Measurements from ENCODE around the gene CDC16. TPM values are rescaled to one million over a fixed set of nuclear protein-coding genes. Genes with fewer than 3 reads are reported as not detected.
A peak's percentile ranks its signal among the peaks of the same experiment; 100 is the strongest.
"Not testable (repeated sequence)": the region's sequence is repeated elsewhere in the genome, so short reads cannot be mapped to it uniquely, and the experiment has no call there.

CDC16 gene
- total and polyA plus RNA-seq, 3 experiments from 2014 or later, result 22.1 to 79.5 (median 74.7) TPM

- peaks cover 14% of the 10 kb centered on the region for H3K4me1 ChIP-seq (ENCODE audit: insufficient read depth, low read length)
- Mint-ChIP-seq H3K27me3 (no peaks in the 10 kb centered on the region), H3K4me3 (peak overlapping the region in 4 of 7 donors; percentile 2 to 73 (median 18)), H3K36me3 (peaks cover 7 to 57% (median 15%) of the 10 kb centered on the region in 3 donors), H3K4me1 (peaks cover 25 to 46% (median 42%) of the 10 kb centered on the region in 3 donors), H3K9me3 (no peaks in the 10 kb centered on the region), H3K27ac (peak overlapping the region in 4 of 8 donors; percentile 0 to 58 (median 24))
- no peak overlapping the region for H3K4me3 ChIP-seq (ENCODE audit: low read length)
- H3K9me3 ChIP-seq (ENCODE audit: low read length), result no peaks in the 10 kb centered on the region
- ChIA-PET POLR2A (no interaction called here), CTCF (interaction anchor here (1.1 to 2.3 kb wide), 2 partner anchors 11 to 107 kb away, joined by 3 to 10 read pairs; no protein-coding TSS in a partner anchor)
- H3K27ac ChIP-seq (ENCODE audit: low read depth, low read length), result peak overlapping the region; percentile 17
- H3K27me3 ChIP-seq (ENCODE audit: insufficient read depth, low read length, poor library complexity, severe bottlenecking), result no peaks in the 10 kb centered on the region
- DNase-seq, result no peak
- H3K36me3 ChIP-seq (ENCODE audit: insufficient read depth, low read length), result peaks cover 42% of the 10 kb centered on the region
These were observed 2.9 kb downstream of the CDC16 start for GRCh38 chr13:114237415-114238112.

- Histone ChIP-seq H3K4me1 (ENCODE audit: insufficient read depth, low read length) (peaks cover under 1% of the 10 kb centered on the region), H3K27me3 (ENCODE audit: insufficient read depth, low read length, poor library complexity, severe bottlenecking) (no peaks in the 10 kb centered on the region), H3K9me3 (ENCODE audit: low read length) (no peaks in the 10 kb centered on the region), H3K4me3 (ENCODE audit: low read length) (no peak overlapping the region), H3K36me3 (ENCODE audit: insufficient read depth, low read length) (peaks cover 81% of the 10 kb centered on the region), H3K27ac (ENCODE audit: low read depth, low read length) (no peak overlapping the region)
- no peak overlapping the region for H3K4me3 Mint-ChIP-seq
- ChIA-PET POLR2A (no interaction called here), CTCF (no interaction called here)
- H3K4me1 Mint-ChIP-seq, result peaks cover 23 to 40% (median 32%) of the 10 kb centered on the region in 3 donors
- H3K36me3 Mint-ChIP-seq, result peaks cover 15 to 87% (median 29%) of the 10 kb centered on the region in 3 donors
- H3K27ac Mint-ChIP-seq, result no peak overlapping the region
- no peaks in the 10 kb centered on the region for H3K27me3 Mint-ChIP-seq
- H3K9me3 Mint-ChIP-seq, result no peaks in the 10 kb centered on the region
- DNase-seq, result no peak
These were observed 7.2 kb downstream of the CDC16 start for GRCh38 chr13:114241918-114242317.

- H3K27me3 ChIP-seq (ENCODE audit: insufficient read depth, low read length, poor library complexity, severe bottlenecking), result no peaks in the 10 kb centered on the region
- H3K36me3 Mint-ChIP-seq, result peaks cover 14 to 90% (median 31%) of the 10 kb centered on the region in 3 donors
- no peaks in the 10 kb centered on the region for H3K4me1 ChIP-seq (ENCODE audit: insufficient read depth, low read length)
- no peaks in the 10 kb centered on the region for H3K27me3 Mint-ChIP-seq
- DNase-seq, result no peak
- H3K36me3 ChIP-seq (ENCODE audit: insufficient read depth, low read length), result peaks cover 69% of the 10 kb centered on the region
- ChIA-PET CTCF (no interaction called here), POLR2A (interaction anchor here (0.6 kb wide), 1 partner anchor 70 kb away, joined by 3 read pairs; no protein-coding TSS in a partner anchor)
- H3K27ac ChIP-seq (ENCODE audit: low read depth, low read length), result no peak overlapping the region
- H3K4me3 Mint-ChIP-seq, result no peak overlapping the region
- H3K27ac Mint-ChIP-seq, result peak overlapping the region in 1 of 8 donors; percentile 36
- H3K9me3 Mint-ChIP-seq, result no peaks in the 10 kb centered on the region
- H3K9me3 ChIP-seq (ENCODE audit: low read length), result no peaks in the 10 kb centered on the region
- no peak overlapping the region for H3K4me3 ChIP-seq (ENCODE audit: low read length)
- peaks cover 17 to 29% (median 24%) of the 10 kb centered on the region in 3 donors for H3K4me1 Mint-ChIP-seq
These were observed 9.3 kb downstream of the CDC16 start for GRCh38 chr13:114243971-114244370.

GRCh38 chr13:114244637-114245036 is 9.9 kb downstream of the CDC16 start:
- no peak overlapping the region for H3K27ac ChIP-seq (ENCODE audit: low read depth, low read length)
- no peak overlapping the region for H3K4me3 ChIP-seq (ENCODE audit: low read length)
- H3K4me1 ChIP-seq (ENCODE audit: insufficient read depth, low read length), result no peaks in the 10 kb centered on the region
- no peaks in the 10 kb centered on the region for H3K27me3 Mint-ChIP-seq
- peaks cover 14 to 88% (median 26%) of the 10 kb centered on the region in 3 donors for H3K36me3 Mint-ChIP-seq
- H3K27ac Mint-ChIP-seq, result peak overlapping the region in 1 of 8 donors; percentile 38
- H3K9me3 ChIP-seq (ENCODE audit: low read length), result no peaks in the 10 kb centered on the region
- peaks cover 62% of the 10 kb centered on the region for H3K36me3 ChIP-seq (ENCODE audit: insufficient read depth, low read length)
- ChIA-PET CTCF (no interaction called here), POLR2A (interaction anchor here (0.7 kb wide), 1 partner anchor 321 kb away, joined by 3 read pairs; no protein-coding TSS in a partner anchor)
- DNase-seq, result no peak
- H3K9me3 Mint-ChIP-seq, result no peaks in the 10 kb centered on the region
- H3K27me3 ChIP-seq (ENCODE audit: insufficient read depth, low read length, poor library complexity, severe bottlenecking), result no peaks in the 10 kb centered on the region
- no peak overlapping the region for H3K4me3 Mint-ChIP-seq
- H3K4me1 Mint-ChIP-seq, result peaks cover 17 to 29% (median 22%) of the 10 kb centered on the region in 3 donors

GRCh38 chr13:114248011-114248410 is 13.3 kb downstream of the CDC16 start:
- no peaks in the 10 kb centered on the region for H3K27me3 Mint-ChIP-seq
- CTCF ChIA-PET, result no interaction called here
- peaks cover 17 to 20% (median 20%) of the 10 kb centered on the region in 3 donors for H3K4me1 Mint-ChIP-seq
- H3K27me3 ChIP-seq (ENCODE audit: insufficient read depth, low read length, poor library complexity, severe bottlenecking), result no peaks in the 10 kb centered on the region
- H3K36me3 Mint-ChIP-seq, result peaks cover 16 to 85% (median 28%) of the 10 kb centered on the region in 3 donors
- POLR2A ChIA-PET, result no interaction called here
- no peak overlapping the region for H3K4me3 ChIP-seq (ENCODE audit: low read length)
- peaks cover 58% of the 10 kb centered on the region for H3K36me3 ChIP-seq (ENCODE audit: insufficient read depth, low read length)
- H3K27ac ChIP-seq (ENCODE audit: low read depth, low read length), result no peak overlapping the region
- H3K9me3 Mint-ChIP-seq, result no peaks in the 10 kb centered on the region
- H3K4me1 ChIP-seq (ENCODE audit: insufficient read depth, low read length), result no peaks in the 10 kb centered on the region
- H3K27ac Mint-ChIP-seq, result no peak overlapping the region
- DNase-seq, result no peak
- H3K4me3 Mint-ChIP-seq, result no peak overlapping the region
- no peaks in the 10 kb centered on the region for H3K9me3 ChIP-seq (ENCODE audit: low read length)

GRCh38 chr13:114249077-114249476 is 14.4 kb downstream of the CDC16 start:
- H3K4me1 ChIP-seq (ENCODE audit: insufficient read depth, low read length), result no peaks in the 10 kb centered on the region
- H3K36me3 ChIP-seq (ENCODE audit: insufficient read depth, low read length), result peaks cover 52% of the 10 kb centered on the region
- Mint-ChIP-seq H3K4me3 (no peak overlapping the region), H3K9me3 (no peaks in the 10 kb centered on the region), H3K4me1 (peaks cover 14 to 19% (median 18%) of the 10 kb centered on the region in 3 donors), H3K27ac (no peak overlapping the region), H3K27me3 (no peaks in the 10 kb centered on the region), H3K36me3 (peaks cover 18 to 82% (median 21%) of the 10 kb centered on the region in 3 donors)
- no peaks in the 10 kb centered on the region for H3K27me3 ChIP-seq (ENCODE audit: insufficient read depth, low read length, poor library complexity, severe bottlenecking)
- no peak for DNase-seq
- no peak overlapping the region for H3K27ac ChIP-seq (ENCODE audit: low read depth, low read length)
- no peak overlapping the region for H3K4me3 ChIP-seq (ENCODE audit: low read length)
- no peaks in the 10 kb centered on the region for H3K9me3 ChIP-seq (ENCODE audit: low read length)
- POLR2A ChIA-PET, result no interaction called here
- CTCF ChIA-PET, result no interaction called here

- H3K4me3 Mint-ChIP-seq; H3K9me3 Mint-ChIP-seq; H3K27ac ChIP-seq (ENCODE audit: low read depth, low read length); H3K27me3 Mint-ChIP-seq; POLR2A ChIA-PET; DNase-seq; H3K27me3 ChIP-seq (ENCODE audit: insufficient read depth, low read length, poor library complexity, severe bottlenecking); H3K4me3 ChIP-seq (ENCODE audit: low read length); CTCF ChIA-PET; H3K4me1 ChIP-seq (ENCODE audit: insufficient read depth, low read length); H3K9me3 ChIP-seq (ENCODE audit: low read length): not testable (repeated sequence)
- Mint-ChIP-seq H3K36me3 (peaks cover 12 to 82% (median 35%) of the 10 kb centered on the region in 3 donors), H3K27ac (peak overlapping the region in 2 of 8 donors; percentile 51 to 59), H3K4me1 (peaks cover 17 to 30% (median 24%) of the 10 kb centered on the region in 3 donors)
- peaks cover 36% of the 10 kb centered on the region for H3K36me3 ChIP-seq (ENCODE audit: insufficient read depth, low read length)
These were observed 17.1 kb downstream of the CDC16 start for GRCh38 chr13:114251639-114252440.

- H3K4me1 ChIP-seq (ENCODE audit: insufficient read depth, low read length), result peaks cover 8% of the 10 kb centered on the region
- no peak overlapping the region for H3K4me3 Mint-ChIP-seq
- H3K27ac Mint-ChIP-seq, result peak overlapping the region in 4 of 8 donors; percentile 1 to 39 (median 4)
- ChIA-PET CTCF (no interaction called here), POLR2A (interaction anchor here (0.6 kb wide), 1 partner anchor 43 kb away, joined by 5 read pairs; no protein-coding TSS in a partner anchor)
- H3K9me3 Mint-ChIP-seq, result no peaks in the 10 kb centered on the region
- H3K27me3 ChIP-seq (ENCODE audit: insufficient read depth, low read length, poor library complexity, severe bottlenecking), result no peaks in the 10 kb centered on the region
- H3K27me3 Mint-ChIP-seq, result no peaks in the 10 kb centered on the region
- no peak for DNase-seq
- peaks cover 30 to 52% (median 46%) of the 10 kb centered on the region in 3 donors for H3K4me1 Mint-ChIP-seq
- peaks cover 58% of the 10 kb centered on the region for H3K36me3 ChIP-seq (ENCODE audit: insufficient read depth, low read length)
- H3K4me3 ChIP-seq (ENCODE audit: low read length), result no peak overlapping the region
- H3K36me3 Mint-ChIP-seq, result peaks cover 21 to 86% (median 42%) of the 10 kb centered on the region in 3 donors
- no peak overlapping the region for H3K27ac ChIP-seq (ENCODE audit: low read depth, low read length)
- H3K9me3 ChIP-seq (ENCODE audit: low read length), result no peaks in the 10 kb centered on the region
These were observed 21.9 kb downstream of the CDC16 start for GRCh38 chr13:114256547-114256946.
